Measurements from ENCODE around the gene GORASP2.

- TF ChIP-seq CTCF (conservative IDR thresholded peaks at IDR 0.05; ENCODE audit: low read depth in 2 of 2) (no peak), EZH2 (IDR thresholded peaks at IDR 0.05; ENCODE audit: low read depth, unreplicated experiment) (no peak), REST (IDR thresholded peaks at IDR 0.05; ENCODE audit: unreplicated experiment) (no peak), POLR2AphosphoS5 (IDR thresholded peaks at IDR 0.05; ENCODE audit: low read depth) (no peak), EZH2phosphoT487 (IDR thresholded peaks at IDR 0.05; ENCODE audit: unreplicated experiment) (no peak), NANOG (IDR thresholded peaks at IDR 0.05; ENCODE audit: borderline replicate concordance) (no peak), STAT1 (IDR thresholded peaks at IDR 0.05; ENCODE audit: unreplicated experiment) (no peak), ETS1 (IDR thresholded peaks at IDR 0.05) (no peak), CREB1 (CRISPR knock-in tag; IDR thresholded peaks at IDR 0.05; ENCODE audit: low read depth) (no peak)
These were observed 45.4 kb upstream of the GORASP2 start for GRCh38 chr2:170883683-170884082.
